NCI-H1694 treated with DMSO at 0.1 percent for 48 hours (cell line): ENCODE results near the gene KMT2C.
"Not testable (repeated sequence)": the region's sequence is repeated elsewhere in the genome, so short reads cannot be mapped to it uniquely, and the experiment has no call there.

Experiments used
- DNase-seq: peaks from one replicate; lab custom pipeline; 2025; lab: John Stamatoyannopoulos, UW

Gene KMT2C

GRCh38 chr7:152307902-152308301 is 127.9 kb downstream of the KMT2C start:
- no peak for DNase-seq

GRCh38 chr7:152299542-152300143 is 136.2 kb downstream of the KMT2C start:
- DNase-seq: not testable (repeated sequence)

GRCh38 chr7:152292897-152293296 is 142.9 kb downstream of the KMT2C start:
- DNase-seq: no peak

- DNase-seq: not testable (repeated sequence)
Observed at GRCh38 chr7:152286972-152287371, 148.8 kb downstream of the KMT2C start.

- DNase-seq: not testable (repeated sequence)
Observed at GRCh38 chr7:152286219-152286618, 149.6 kb downstream of the KMT2C start.

GRCh38 chr7:152284998-152285397 is 150.8 kb downstream of the KMT2C start:
- not testable (repeated sequence) for DNase-seq

- DNase-seq: not testable (repeated sequence)
Observed at GRCh38 chr7:152277687-152278086, 158.1 kb downstream of the KMT2C start.

GRCh38 chr7:152270427-152270826 is 165.4 kb downstream of the KMT2C start:
- not testable (repeated sequence) for DNase-seq

- not testable (repeated sequence) for DNase-seq
Observed at GRCh38 chr7:152266859-152267258, 168.9 kb downstream of the KMT2C start.

GRCh38 chr7:152264915-152265314 is 170.9 kb downstream of the KMT2C start:
- DNase-seq: not testable (repeated sequence)

- not testable (repeated sequence) for DNase-seq
Observed at GRCh38 chr7:152262146-152262545, 173.7 kb downstream of the KMT2C start.

- not testable (repeated sequence) for DNase-seq
Observed at GRCh38 chr7:152259645-152260044, 176.2 kb downstream of the KMT2C start.

GRCh38 chr7:152247851-152248250 is 188.0 kb downstream of the KMT2C start:
- not testable (repeated sequence) for DNase-seq

- DNase-seq: not testable (repeated sequence)
Observed at GRCh38 chr7:152245417-152245816, 190.4 kb downstream of the KMT2C start.

GRCh38 chr7:152243464-152243863 is 192.3 kb downstream of the KMT2C start:
- not testable (repeated sequence) for DNase-seq

- DNase-seq: not testable (repeated sequence)
Observed at GRCh38 chr7:152241301-152241700, 194.5 kb downstream of the KMT2C start.

- not testable (repeated sequence) for DNase-seq
Observed at GRCh38 chr7:152236306-152236705, 199.5 kb downstream of the KMT2C start.

- DNase-seq: not testable (repeated sequence)
Observed at GRCh38 chr7:152234421-152234820, 201.4 kb downstream of the KMT2C start.

- no peak for DNase-seq
Observed at GRCh38 chr7:152231089-152231488, 204.7 kb downstream of the KMT2C start.

- not testable (repeated sequence) for DNase-seq
Observed at GRCh38 chr7:152219556-152219955, 216.2 kb downstream of the KMT2C start.

- not testable (repeated sequence) for DNase-seq
Observed at GRCh38 chr7:152208766-152209165, 227.0 kb downstream of the KMT2C start.

- not testable (repeated sequence) for DNase-seq
Observed at GRCh38 chr7:152204417-152204816, 231.4 kb downstream of the KMT2C start.

GRCh38 chr7:152203095-152203494 is 232.7 kb downstream of the KMT2C start:
- no peak for DNase-seq

- DNase-seq: no peak
Observed at GRCh38 chr7:152202056-152202455, 233.7 kb downstream of the KMT2C start.
